ENCODE data around the gene AKR1D1. TPM values are rescaled to one million over a fixed set of nuclear protein-coding genes. Genes with fewer than 3 reads are reported as not detected.

The AKR1D1 gene
- total and polyA plus RNA-seq, 2 of the 13 experiments (the other 11 are each of a cell fraction or from before 2014, with no cell fraction given), result 6.9 to 37.0 TPM

- no peak for ATAC-seq
- no peaks in the 10 kb centered on the region for H3K27me3 ChIP-seq (ENCODE audit: control insufficient read depth in 1 of 2, insufficient read depth in 2 of 2, low read length in 2 of 2)
- WGBS (ENCODE audit: low lambda C conversion rate), result 95% methylated on average over 3 of the region's 3 CpGs
- no peaks in the 10 kb centered on the region for H4K20me1 ChIP-seq (ENCODE audit: insufficient read depth, low read length)
- no TSS peak for BruUV-seq (replicated peaks)
- no peak for DNase-seq (ENCODE audit: low spot score)
- no peak for FAIRE-seq
- H3K4me2 ChIP-seq (ENCODE audit: low read depth, low read length), result no peak overlapping the region
- in situ Hi-C loops (cut with HindIII; ENCODE audit: extremely low pct_ligation_motif_present, low pct_unique_long_range_greater_than_20kb) (loop anchor here (10.0 kb wide), 1 partner anchor 298 kb away; the partner anchor contains the start of gene TRIM24), intact Hi-C loops (cut with micrococcal nuclease; ENCODE audit: unreplicated experiment) (loop anchor here (10.0 kb wide), 3 partner anchors 68 to 218 kb away; no protein-coding TSS in a partner anchor)
- H3K4me1 ChIP-seq (ENCODE audit: insufficient read depth, low read length), result peaks cover 55% of the 10 kb centered on the region
- H3K27ac ChIP-seq (ENCODE audit: extremely low read length, insufficient read depth, low read length), result no peak overlapping the region
- ChIA-PET POLR2A (no interaction called here), CTCF (ENCODE audit: low intra/inter-chr PET ratio, low total read pairs) (no interaction called here)
- no peak overlapping the region for H2AFZ ChIP-seq (ENCODE audit: low read length)
- H3K79me2 ChIP-seq (ENCODE audit: insufficient read depth, low read length), result no peaks in the 10 kb centered on the region
- H3K4me3 ChIP-seq (replicated peaks in 1 of 3; ENCODE audit: insufficient read depth in 1 of 3, low read depth in 2 of 3, low read length in 3 of 3), result no peak overlapping the region
- no peaks in the 10 kb centered on the region for H3K36me3 ChIP-seq (replicated peaks in 1 of 2; ENCODE audit: control insufficient read depth in 1 of 2, insufficient read depth in 2 of 2, low read length in 2 of 2)
- peaks cover 26% of the 10 kb centered on the region for H3K9me3 ChIP-seq (ENCODE audit: low read length)
- no peak overlapping the region for H3K9ac ChIP-seq (ENCODE audit: insufficient read depth, low read depth, low read length)
- TF ChIP-seq ZNF143 (CRISPR knock-in tag; IDR thresholded peaks at IDR 0.05) (no peak), PLRG1 (conservative IDR thresholded peaks at IDR 0.05) (no peak), DMAP1 (CRISPR knock-in tag; IDR thresholded peaks at IDR 0.05) (no peak), ZNF30 (CRISPR knock-in tag; IDR thresholded peaks at IDR 0.05) (no peak), ZFP36L2 (CRISPR knock-in tag; IDR thresholded peaks at IDR 0.05) (no peak), NFE2L1 (CRISPR knock-in tag; IDR thresholded peaks at IDR 0.05; ENCODE audit: borderline replicate concordance) (no peak), ADNP (CRISPR knock-in tag; IDR thresholded peaks at IDR 0.05) (no peak), AKNA (CRISPR knock-in tag; IDR thresholded peaks at IDR 0.05; ENCODE audit: borderline replicate concordance) (no peak), HES4 (CRISPR knock-in tag; IDR thresholded peaks at IDR 0.05; ENCODE audit: borderline replicate concordance) (no peak), SP1 (IDR thresholded peaks at IDR 0.05) (no peak), SP1 (CRISPR knock-in tag; IDR thresholded peaks at IDR 0.05) (no peak), U2AF1 (optimal IDR thresholded peaks at IDR 0.05; ENCODE audit: low read depth, low read length) (no peak), ZNF383 (CRISPR knock-in tag; IDR thresholded peaks at IDR 0.05; ENCODE audit: borderline replicate concordance) (no peak), TOPORS (CRISPR knock-in tag; IDR thresholded peaks at IDR 0.05) (no peak), ZNF512B (CRISPR knock-in tag; IDR thresholded peaks at IDR 0.05; ENCODE audit: borderline replicate concordance) (no peak), ZNF280B (CRISPR knock-in tag; IDR thresholded peaks at IDR 0.05; ENCODE audit: borderline replicate concordance) (no peak), ZFP41 (CRISPR knock-in tag; IDR thresholded peaks at IDR 0.05; ENCODE audit: borderline replicate concordance) (no peak), POGZ (CRISPR knock-in tag; IDR thresholded peaks at IDR 0.05) (no peak)
These were observed 91.0 kb downstream of the AKR1D1 start for GRCh38 chr7:138167222-138167621.

Data from HepG2 (cell line).